Airway epithelial cell (primary cell): ENCODE measurements around the gene DTNA. TPM values are rescaled to one million over a fixed set of nuclear protein-coding genes. Genes with fewer than 3 reads are reported as not detected.

Source experiments
- total RNA-seq: library from RNA; depleted of rRNA; stranded (reverse); fragments of >200 nt; gene quantifications from 2 replicates; pipeline ENCODE4 v1.2.3, GENCODE V29; 2015

Gene DTNA
- 2.8 and 5.1 TPM in 2 replicates for total RNA-seq

GRCh38 chr18:34709750-34710441 is at the start of gene DTNA:
Gene DTNA, plus strand, starts transcription at chr18:34710298. Its CDS starts 45,679 bp downstream, at chr18:34755977.

